SK-N-SH treated with all-trans-retinoic acid at 6 μM for 48 hours (cell line): ENCODE results near the gene LRRC38.

Experiments
- ATAC-seq: fragments of 200-7000 bp; cut with Tn5 transposase; 3 replicates; pipeline ENCODE4 v1.9.1; 2020; ENCODE audit warnings: mild to moderate bottlenecking, moderate library complexity
- ARNTL ChIP-seq: fragments of 450-650 bp; formaldehyde crosslinking; IDR thresholded peaks from 2 replicates; pipeline ENCODE4 v1.5.0; 2020; ENCODE audit warnings: low read depth, mild to moderate bottlenecking, moderate library complexity, borderline replicate concordance
- BACH2 ChIP-seq: fragments of 250-450 bp; sonication (Bioruptor Pico); IDR thresholded peaks from 2 replicates; pipeline ENCODE4 v1.9.0; 2021; ENCODE audit warnings: mild to moderate bottlenecking, borderline replicate concordance
- CSDC2 ChIP-seq: fragments of 250-450 bp; sonication (Bioruptor Pico); IDR thresholded peaks from 2 replicates; pipeline ENCODE4 v1.5.0; 2020; ENCODE audit warnings: mild to moderate bottlenecking, moderate library complexity
- ESRRG ChIP-seq: fragments of 250-450 bp; sonication (Bioruptor Pico); IDR thresholded peaks from 2 replicates; pipeline ENCODE4 v1.6.1; 2021; ENCODE audit warnings: mild to moderate bottlenecking
- ISL1 ChIP-seq: fragments of 250-450 bp; sonication (Bioruptor Pico); IDR thresholded peaks from 2 replicates; pipeline ENCODE4 v2.1.2; 2022; ENCODE audit warnings: mild to moderate bottlenecking, moderate library complexity
- OSR1 ChIP-seq: fragments of 250-450 bp; sonication (Bioruptor Pico); IDR thresholded peaks from 2 replicates; pipeline ENCODE4 v1.8.0; 2022; ENCODE audit warnings: moderate library complexity, mild to moderate bottlenecking, inconsistent platforms
- PPARA ChIP-seq: fragments of 250-450 bp; sonication (Bioruptor Pico); IDR thresholded peaks from 2 replicates; pipeline ENCODE4 v1.5.0; 2020; ENCODE audit warnings: mild to moderate bottlenecking, borderline replicate concordance
- RARB ChIP-seq: fragments of 250-450 bp; sonication (Bioruptor Pico); IDR thresholded peaks from 2 replicates; pipeline ENCODE4 v1.8.0; 2021; ENCODE audit warnings: mild to moderate bottlenecking, moderate library complexity
- SNAI2 ChIP-seq: fragments of 250-450 bp; sonication (Bioruptor Pico); IDR thresholded peaks from 2 replicates; pipeline ENCODE4 v1.5.0; 2020; ENCODE audit warnings: mild to moderate bottlenecking, moderate library complexity
- TCF4 ChIP-seq: fragments of 250-450 bp; sonication (Bioruptor Pico); IDR thresholded peaks from 2 replicates; pipeline ENCODE4 v1.8.0; 2021; ENCODE audit warnings: mild to moderate bottlenecking, moderate library complexity, borderline replicate concordance
- TOX ChIP-seq: fragments of 250-450 bp; sonication (Bioruptor Pico); IDR thresholded peaks from 2 replicates; pipeline ENCODE4 v1.8.0; 2021; ENCODE audit warnings: mild to moderate bottlenecking, moderate library complexity, borderline replicate concordance
- ZC3H10 ChIP-seq: fragments of 250-450 bp; sonication (Bioruptor Pico); IDR thresholded peaks from 2 replicates; pipeline ENCODE4 v1.5.1; 2021; ENCODE audit warnings: mild to moderate bottlenecking, moderate library complexity
- ZFP3 ChIP-seq: fragments of 250-450 bp; sonication (Bioruptor Pico); IDR thresholded peaks from 2 replicates; pipeline ENCODE4 v1.5.0; 2020; ENCODE audit warnings: mild to moderate bottlenecking, moderate library complexity
- ZFP30 ChIP-seq: fragments of 450-650 bp; formaldehyde crosslinking; IDR thresholded peaks from 2 replicates; pipeline ENCODE4 v1.5.0; 2022; ENCODE audit warnings: mild to moderate bottlenecking, moderate library complexity
- ZNF565 ChIP-seq: fragments of 450-650 bp; formaldehyde crosslinking; conservative IDR thresholded peaks from 2 replicates; pipeline ENCODE4 v1.5.0; 2020; ENCODE audit warnings: low read depth, mild to moderate bottlenecking, moderate library complexity
- ZNF70 ChIP-seq: fragments of 450-650 bp; formaldehyde crosslinking; IDR thresholded peaks from 2 replicates; pipeline ENCODE4 v1.5.0; 2020; ENCODE audit warnings: mild to moderate bottlenecking, moderate library complexity
- ZNF8 ChIP-seq: fragments of 450-650 bp; formaldehyde crosslinking; IDR thresholded peaks from 2 replicates; pipeline ENCODE4 v1.5.0; 2020; ENCODE audit warnings: mild to moderate bottlenecking, moderate library complexity
- TF ChIP-seq, protein P1 (sequence below): fragments of 250-450 bp; sonication (Bioruptor Pico); IDR thresholded peaks from 2 replicates; pipeline ENCODE4 v1.5.0; 2020; ENCODE audit warnings: mild to moderate bottlenecking, moderate library complexity
- TF ChIP-seq, protein P2 (sequence below): fragments of 250-450 bp; sonication (Bioruptor Pico); IDR thresholded peaks from 2 replicates; pipeline ENCODE4 v1.8.0; 2020; ENCODE audit warnings: mild to moderate bottlenecking, moderate library complexity, borderline replicate concordance
- TF ChIP-seq, protein P3 (sequence below): fragments of 250-450 bp; sonication (Bioruptor Pico); IDR thresholded peaks from 2 replicates; pipeline ENCODE4 v1.5.1; 2020; ENCODE audit warnings: low read depth, mild to moderate bottlenecking, moderate library complexity
- TF ChIP-seq, protein P4 (sequence below): fragments of 250-450 bp; sonication (Bioruptor Pico); IDR thresholded peaks from 2 replicates; pipeline ENCODE4 v1.8.0; 2021; ENCODE audit warnings: low read depth, mild to moderate bottlenecking, moderate library complexity, borderline replicate concordance

The LRRC38 gene

DNA sequence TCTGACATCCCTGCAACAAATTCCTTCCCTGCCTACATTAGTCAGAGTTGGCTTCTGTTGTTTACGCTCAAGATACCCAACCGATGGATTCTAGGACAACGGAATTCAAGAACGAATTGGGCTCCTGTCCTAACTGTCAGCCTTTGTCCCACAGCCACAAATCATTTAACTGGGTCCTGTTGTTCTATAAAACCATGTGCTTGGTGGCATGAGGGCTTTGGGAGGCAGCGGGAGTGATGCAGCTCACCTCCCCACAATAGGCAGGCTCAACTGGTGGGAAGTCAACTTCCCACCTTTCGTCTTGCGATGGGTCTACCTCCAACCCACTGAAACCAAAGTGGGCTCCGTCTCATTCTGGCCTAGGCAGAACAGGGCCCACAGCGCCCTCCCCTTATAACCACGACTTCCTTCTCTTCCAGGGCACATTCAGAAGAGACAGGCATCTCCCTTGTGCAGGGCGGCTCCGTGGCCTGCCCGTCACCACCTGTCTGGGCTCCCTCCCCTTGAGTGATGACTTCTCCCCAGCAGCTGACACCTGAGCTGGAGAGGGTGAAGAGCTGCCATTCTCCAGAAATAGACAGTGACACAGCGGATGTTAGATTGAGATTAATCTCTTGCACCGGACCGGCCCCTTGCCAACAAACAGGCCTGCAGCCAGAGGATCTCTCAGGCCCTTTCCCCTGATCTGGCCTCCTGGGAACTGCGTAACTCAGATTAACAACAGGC lies 26.5 kb downstream of the LRRC38 start:
- TF ChIP-seq ZFP3 (CRISPR knock-in tag) (no peak), TOX (CRISPR knock-in tag) (no peak), ARNTL (CRISPR knock-in tag) (no peak), SNAI2 (CRISPR knock-in tag) (no peak), ZNF565 (no peak), CSDC2 (no peak), ZC3H10 (CRISPR knock-in tag) (no peak), BACH2 (no peak), ESRRG (CRISPR knock-in tag) (no peak), ZNF8 (CRISPR knock-in tag) (no peak), ISL1 (CRISPR knock-in tag) (no peak), OSR1 (CRISPR knock-in tag) (no peak), PPARA (no peak), ZNF70 (CRISPR knock-in tag) (no peak), RARB (CRISPR knock-in tag) (no peak), TCF4 (CRISPR knock-in tag) (no peak)
- TF ChIP-seq, protein P1, sequence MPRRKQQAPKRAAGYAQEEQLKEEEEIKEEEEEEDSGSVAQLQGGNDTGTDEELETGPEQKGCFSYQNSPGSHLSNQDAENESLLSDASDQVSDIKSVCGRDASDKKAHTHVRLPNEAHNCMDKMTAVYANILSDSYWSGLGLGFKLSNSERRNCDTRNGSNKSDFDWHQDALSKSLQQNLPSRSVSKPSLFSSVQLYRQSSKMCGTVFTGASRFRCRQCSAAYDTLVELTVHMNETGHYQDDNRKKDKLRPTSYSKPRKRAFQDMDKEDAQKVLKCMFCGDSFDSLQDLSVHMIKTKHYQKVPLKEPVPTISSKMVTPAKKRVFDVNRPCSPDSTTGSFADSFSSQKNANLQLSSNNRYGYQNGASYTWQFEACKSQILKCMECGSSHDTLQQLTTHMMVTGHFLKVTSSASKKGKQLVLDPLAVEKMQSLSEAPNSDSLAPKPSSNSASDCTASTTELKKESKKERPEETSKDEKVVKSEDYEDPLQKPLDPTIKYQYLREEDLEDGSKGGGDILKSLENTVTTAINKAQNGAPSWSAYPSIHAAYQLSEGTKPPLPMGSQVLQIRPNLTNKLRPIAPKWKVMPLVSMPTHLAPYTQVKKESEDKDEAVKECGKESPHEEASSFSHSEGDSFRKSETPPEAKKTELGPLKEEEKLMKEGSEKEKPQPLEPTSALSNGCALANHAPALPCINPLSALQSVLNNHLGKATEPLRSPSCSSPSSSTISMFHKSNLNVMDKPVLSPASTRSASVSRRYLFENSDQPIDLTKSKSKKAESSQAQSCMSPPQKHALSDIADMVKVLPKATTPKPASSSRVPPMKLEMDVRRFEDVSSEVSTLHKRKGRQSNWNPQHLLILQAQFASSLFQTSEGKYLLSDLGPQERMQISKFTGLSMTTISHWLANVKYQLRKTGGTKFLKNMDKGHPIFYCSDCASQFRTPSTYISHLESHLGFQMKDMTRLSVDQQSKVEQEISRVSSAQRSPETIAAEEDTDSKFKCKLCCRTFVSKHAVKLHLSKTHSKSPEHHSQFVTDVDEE (CRISPR knock-in tag) = no peak
- TF ChIP-seq, protein P2, sequence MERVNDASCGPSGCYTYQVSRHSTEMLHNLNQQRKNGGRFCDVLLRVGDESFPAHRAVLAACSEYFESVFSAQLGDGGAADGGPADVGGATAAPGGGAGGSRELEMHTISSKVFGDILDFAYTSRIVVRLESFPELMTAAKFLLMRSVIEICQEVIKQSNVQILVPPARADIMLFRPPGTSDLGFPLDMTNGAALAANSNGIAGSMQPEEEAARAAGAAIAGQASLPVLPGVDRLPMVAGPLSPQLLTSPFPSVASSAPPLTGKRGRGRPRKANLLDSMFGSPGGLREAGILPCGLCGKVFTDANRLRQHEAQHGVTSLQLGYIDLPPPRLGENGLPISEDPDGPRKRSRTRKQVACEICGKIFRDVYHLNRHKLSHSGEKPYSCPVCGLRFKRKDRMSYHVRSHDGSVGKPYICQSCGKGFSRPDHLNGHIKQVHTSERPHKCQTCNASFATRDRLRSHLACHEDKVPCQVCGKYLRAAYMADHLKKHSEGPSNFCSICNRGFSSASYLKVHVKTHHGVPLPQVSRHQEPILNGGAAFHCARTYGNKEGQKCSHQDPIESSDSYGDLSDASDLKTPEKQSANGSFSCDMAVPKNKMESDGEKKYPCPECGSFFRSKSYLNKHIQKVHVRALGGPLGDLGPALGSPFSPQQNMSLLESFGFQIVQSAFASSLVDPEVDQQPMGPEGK (CRISPR knock-in tag) = no peak
- TF ChIP-seq, protein P3, sequence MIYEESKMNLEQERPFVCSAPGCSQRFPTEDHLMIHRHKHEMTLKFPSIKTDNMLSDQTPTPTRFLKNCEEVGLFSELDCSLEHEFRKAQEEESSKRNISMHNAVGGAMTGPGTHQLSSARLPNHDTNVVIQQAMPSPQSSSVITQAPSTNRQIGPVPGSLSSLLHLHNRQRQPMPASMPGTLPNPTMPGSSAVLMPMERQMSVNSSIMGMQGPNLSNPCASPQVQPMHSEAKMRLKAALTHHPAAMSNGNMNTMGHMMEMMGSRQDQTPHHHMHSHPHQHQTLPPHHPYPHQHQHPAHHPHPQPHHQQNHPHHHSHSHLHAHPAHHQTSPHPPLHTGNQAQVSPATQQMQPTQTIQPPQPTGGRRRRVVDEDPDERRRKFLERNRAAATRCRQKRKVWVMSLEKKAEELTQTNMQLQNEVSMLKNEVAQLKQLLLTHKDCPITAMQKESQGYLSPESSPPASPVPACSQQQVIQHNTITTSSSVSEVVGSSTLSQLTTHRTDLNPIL (CRISPR knock-in tag) = no peak
- TF ChIP-seq, protein P4, sequence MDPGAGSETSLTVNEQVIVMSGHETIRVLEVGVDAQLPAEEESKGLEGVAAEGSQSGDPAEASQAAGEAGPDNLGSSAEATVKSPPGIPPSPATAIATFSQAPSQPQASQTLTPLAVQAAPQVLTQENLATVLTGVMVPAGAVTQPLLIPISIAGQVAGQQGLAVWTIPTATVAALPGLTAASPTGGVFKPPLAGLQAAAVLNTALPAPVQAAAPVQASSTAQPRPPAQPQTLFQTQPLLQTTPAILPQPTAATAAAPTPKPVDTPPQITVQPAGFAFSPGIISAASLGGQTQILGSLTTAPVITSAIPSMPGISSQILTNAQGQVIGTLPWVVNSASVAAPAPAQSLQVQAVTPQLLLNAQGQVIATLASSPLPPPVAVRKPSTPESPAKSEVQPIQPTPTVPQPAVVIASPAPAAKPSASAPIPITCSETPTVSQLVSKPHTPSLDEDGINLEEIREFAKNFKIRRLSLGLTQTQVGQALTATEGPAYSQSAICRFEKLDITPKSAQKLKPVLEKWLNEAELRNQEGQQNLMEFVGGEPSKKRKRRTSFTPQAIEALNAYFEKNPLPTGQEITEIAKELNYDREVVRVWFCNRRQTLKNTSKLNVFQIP = no peak
- ATAC-seq = no peak

DNA sequence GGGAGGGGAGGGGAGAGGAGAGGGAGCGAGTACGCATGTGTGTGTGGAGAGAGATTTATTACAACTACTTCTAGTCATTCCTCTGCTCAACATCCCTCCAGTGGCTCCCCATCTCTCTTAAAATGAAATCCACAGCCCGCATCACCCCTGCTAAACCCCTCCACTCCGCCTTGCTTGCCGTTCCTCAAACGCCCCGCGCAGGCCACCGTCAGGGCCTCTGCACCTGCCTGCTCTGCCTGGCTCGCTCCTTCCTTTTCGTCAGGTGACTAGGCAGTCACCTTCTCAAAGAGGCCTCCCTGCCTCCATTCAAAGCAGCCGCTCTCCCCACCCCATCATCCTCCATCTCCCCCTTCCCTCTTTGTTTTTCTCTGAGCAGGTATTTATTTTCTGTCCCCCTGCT lies 29.9 kb downstream of the LRRC38 start:
- TF ChIP-seq ARNTL (CRISPR knock-in tag) (no peak), ZC3H10 (CRISPR knock-in tag) (no peak), RARB (CRISPR knock-in tag) (no peak), CSDC2 (no peak), PPARA (no peak), BACH2 (no peak), ZNF70 (CRISPR knock-in tag) (no peak), ZFP30 (CRISPR knock-in tag) (no peak), TOX (CRISPR knock-in tag) (no peak), ESRRG (CRISPR knock-in tag) (no peak), ZNF8 (CRISPR knock-in tag) (no peak), ISL1 (CRISPR knock-in tag) (no peak), SNAI2 (CRISPR knock-in tag) (no peak)
- TF ChIP-seq, protein P2 (CRISPR knock-in tag) = no peak
- TF ChIP-seq, protein P3 (CRISPR knock-in tag) = no peak
- no peak for ATAC-seq
